GM19463 (cell line): ENCODE measurements around the gene RITA1.
A peak's percentile ranks its signal among the peaks of the same experiment; 100 is the strongest.

ENCODE experiments used
- ATAC-seq: cut with Tn5 transposase; IDR thresholded peaks from one replicate; pipeline ENCODE4 v1.9.1; 2021; ENCODE audit warnings: mild to moderate bottlenecking, moderate library complexity; ENCODE audit not compliant: unreplicated experiment

The RITA1 gene

DNA sequence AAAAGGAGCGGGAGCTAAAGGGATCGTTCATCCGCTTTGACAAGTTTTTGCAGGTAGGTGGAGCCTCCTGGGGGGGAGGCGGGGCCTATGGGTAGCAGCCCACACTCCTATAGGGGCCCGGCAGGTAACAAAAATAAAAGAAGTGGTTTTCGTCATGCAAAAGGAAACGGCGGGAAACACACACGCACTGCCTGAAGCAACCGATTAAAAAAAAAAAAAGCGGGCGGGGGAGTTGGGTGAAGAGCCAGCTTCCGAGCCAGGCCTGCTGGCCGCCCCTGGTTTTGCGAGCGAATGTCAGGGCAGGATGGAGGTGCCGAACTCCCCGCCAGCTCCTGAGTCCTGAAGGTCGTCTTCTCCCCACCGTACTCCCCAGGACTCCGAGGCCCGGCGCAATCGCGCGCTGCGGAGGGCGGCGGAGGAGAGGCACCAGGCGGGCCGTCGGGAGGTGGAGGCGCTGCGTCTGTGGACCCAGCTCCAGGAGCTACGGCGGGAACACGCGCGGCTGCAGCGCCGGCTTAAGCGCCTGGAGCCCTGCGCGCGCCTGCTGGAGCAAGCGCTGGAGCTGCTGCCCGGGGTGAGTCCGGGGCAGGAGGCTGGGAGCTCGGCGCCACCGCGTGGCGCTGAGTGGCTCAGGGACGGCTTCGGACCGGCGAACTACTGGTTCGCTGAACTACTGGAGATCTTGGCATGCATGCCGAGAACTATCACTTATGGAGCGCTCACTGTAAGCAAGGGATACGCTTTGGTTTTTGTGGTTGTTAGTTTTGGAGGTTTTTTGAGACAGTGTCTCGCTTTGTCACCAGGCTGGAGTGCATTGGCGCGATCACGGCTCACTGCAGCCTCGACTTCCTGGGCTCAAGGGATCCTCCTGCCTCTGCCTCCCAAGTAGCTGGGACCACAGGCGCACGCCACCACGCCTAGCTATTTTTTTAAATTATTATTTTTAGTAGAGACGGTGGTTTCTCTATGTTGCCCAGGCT, 32.4 kb upstream of the RITA1 start:
- peak; percentile 80 for ATAC-seq

DNA sequence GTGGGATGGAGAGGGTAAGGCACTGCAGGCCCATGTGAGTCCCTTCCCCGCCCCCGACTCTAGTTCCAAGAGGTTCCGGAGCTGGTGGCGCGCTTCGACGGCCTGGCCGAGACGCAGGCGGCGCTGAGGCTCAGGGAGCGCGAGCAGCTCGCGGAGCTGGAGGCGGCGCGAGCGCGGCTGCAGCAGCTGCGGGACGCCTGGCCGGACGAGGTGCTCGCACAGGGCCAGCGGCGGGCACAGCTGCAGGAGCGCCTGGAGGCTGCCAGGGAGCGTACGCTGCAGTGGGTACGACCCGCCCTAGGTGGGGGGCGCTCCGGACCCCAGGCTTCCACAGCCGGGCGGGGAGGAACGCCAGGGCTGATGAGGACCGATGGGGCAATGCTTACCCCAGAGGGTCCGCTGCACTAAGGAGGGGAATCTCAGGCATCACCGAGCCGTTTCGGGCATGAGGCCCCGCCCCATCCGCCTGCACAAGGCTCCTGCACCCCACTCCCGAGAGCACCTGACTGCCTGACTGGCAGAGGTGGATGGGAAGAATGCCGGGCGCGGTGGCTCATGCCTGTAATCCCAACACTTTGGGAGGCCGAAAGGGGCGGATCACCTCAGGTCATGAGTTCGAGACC, 31.1 kb upstream of the RITA1 start:
- ATAC-seq, result no peak

DNA sequence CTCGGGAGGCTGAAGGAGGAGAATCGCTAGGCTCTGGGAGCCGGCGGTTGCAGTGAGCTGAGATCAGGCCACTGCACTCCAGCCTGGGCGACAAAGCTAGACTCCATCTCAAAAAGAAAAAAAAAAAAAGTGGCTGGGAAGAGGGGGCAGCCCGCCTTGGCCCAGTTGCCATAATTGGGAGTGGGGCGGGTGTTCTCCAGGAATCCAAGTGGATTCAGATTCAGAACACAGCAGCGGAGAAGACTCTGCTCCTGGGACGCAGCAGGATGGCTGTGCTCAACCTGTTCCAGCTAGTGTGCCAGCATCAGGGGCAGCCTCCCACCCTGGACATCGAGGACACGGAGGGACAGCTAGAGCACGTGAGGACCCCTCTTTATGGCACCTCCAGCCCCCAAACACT, 30.5 kb upstream of the RITA1 start:
- no peak for ATAC-seq

DNA sequence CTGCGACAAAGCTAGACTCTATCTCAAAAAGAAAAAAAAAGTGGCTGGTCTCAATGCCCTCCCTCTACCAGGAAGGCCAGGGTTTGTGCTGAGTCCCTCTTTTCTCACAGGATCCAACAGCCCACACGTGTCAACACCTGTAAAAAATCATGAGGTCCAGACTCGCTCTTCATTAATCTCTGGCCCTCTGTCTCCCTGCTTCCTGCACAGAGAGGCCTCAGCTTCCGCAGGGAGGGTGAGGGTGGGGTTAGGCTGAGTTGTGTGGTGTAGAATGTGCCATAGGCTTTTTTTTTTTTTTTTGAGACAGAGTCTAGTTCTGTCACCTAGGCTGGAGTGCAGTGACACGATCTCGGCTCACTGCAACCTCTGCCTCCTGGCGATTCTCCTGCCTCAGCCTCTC, 29.9 kb upstream of the RITA1 start:
- no peak for ATAC-seq

DNA sequence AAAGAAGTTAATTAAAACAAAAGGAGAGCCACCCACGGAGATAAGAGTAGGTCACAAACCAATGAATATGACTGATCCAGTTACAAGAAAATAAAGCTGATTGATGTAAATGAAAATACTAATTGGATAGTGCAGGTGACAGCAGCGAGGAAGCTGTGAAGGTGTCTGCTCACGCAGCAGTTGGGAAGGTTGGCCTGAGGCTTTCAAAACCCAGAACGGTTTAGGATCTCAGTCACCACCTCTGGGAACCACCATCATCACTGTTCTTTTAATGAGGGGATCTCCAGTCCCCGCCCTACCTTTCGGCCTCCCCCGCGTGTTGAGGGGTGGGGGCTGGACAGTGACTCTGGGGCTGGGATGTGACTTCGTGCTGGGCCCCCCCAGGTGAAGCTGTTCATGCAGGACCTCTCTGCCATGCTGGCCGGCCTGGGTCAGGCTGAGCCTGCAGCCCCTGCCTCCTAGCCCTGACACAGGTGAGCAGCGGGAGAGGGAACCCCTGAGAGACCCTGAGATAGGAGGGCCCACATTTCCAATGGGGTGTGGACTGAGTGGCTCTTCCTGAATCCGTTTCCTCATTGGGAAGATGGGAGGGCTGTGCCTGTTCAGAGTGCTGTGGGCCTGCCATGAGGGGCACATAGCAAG, 28.2 kb upstream of the RITA1 start:
- no peak for ATAC-seq

DNA sequence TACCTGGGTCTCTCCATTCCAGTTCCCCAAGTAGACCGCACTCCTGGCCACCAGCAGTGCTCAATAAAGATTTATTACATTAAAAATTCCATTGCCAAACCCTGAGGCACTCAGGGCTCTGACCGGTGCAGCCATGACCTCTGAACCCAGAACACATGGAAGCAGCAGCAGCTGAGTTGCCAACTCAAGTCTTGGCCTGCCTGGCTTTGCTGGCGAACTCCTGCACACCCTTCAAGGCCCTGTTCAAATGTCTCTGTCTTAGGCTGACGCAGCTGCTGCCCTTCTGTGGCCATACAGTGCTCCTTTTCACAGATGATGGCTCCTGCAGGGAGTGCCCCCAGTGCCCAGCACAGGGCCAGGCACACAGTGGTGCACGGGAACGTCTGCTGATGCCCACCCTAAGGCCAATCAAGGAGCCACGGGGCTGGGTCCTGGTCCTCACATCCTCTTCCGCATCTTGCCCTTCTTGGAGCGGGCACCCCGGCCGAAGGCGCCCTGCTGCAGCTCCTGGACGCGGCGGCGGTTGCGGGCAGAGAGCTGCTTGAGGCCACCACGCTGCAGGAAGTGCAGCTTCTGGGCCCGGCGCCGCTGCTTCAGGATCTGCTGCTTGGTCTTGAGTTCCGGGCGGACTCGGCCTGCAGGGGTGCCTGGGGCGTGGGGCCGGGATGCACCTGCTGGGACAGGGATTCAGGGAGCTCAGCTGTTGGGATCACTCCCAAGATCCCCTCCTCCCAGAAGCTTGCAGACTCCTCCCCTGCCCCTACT, 26.9 kb upstream of the RITA1 start:
- no peak for ATAC-seq

DNA sequence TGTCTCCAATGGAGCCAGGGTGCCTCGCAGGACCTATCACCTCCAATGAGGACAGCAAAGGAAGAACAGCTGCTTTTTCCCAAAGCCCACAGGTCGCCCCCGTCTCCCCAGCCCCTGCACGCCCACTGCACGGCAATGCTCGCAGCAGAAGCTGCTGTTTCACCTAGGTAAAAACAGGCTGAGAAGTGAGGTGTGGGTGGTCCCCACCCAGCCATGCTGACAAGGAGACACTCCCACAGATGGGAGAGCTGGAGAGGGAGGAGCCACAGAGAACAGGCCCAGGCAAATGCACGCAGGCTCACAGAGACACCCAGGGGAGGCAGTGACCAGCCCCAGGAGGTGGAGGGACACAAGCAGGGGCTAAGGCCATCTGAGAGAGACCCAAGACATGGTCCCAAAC, 25.6 kb upstream of the RITA1 start:
- no peak for ATAC-seq

DNA sequence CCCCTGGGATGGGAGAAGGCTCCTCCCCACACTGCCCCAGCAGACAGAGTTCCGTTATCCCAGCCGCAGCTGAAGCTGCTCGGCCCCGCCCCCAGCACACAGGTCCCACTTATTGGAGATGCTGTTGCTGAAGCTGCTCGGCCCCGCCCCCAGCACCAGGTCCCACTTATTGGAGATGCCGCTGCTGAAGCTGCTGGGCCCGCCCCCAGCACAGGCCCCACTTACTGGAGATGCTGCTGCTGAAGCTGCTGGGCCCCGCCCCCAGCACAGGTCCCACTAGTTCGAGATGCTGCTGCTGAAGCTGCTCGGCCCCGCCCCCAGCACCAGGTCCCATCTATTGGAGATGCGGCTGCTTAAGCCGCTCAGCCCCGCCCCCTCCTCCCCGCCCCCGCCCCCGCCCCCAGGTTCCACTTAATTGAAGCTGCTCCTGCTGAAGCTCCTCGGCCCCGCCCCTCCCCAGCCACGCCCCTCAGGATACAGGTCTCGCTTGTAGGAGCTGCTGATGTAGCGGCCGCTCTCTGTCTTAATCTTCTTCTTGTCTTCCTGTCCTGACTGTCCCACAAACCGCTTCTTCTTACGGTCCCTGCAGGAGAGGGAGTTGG, 24.0 kb upstream of the RITA1 start:
- no peak for ATAC-seq

DNA sequence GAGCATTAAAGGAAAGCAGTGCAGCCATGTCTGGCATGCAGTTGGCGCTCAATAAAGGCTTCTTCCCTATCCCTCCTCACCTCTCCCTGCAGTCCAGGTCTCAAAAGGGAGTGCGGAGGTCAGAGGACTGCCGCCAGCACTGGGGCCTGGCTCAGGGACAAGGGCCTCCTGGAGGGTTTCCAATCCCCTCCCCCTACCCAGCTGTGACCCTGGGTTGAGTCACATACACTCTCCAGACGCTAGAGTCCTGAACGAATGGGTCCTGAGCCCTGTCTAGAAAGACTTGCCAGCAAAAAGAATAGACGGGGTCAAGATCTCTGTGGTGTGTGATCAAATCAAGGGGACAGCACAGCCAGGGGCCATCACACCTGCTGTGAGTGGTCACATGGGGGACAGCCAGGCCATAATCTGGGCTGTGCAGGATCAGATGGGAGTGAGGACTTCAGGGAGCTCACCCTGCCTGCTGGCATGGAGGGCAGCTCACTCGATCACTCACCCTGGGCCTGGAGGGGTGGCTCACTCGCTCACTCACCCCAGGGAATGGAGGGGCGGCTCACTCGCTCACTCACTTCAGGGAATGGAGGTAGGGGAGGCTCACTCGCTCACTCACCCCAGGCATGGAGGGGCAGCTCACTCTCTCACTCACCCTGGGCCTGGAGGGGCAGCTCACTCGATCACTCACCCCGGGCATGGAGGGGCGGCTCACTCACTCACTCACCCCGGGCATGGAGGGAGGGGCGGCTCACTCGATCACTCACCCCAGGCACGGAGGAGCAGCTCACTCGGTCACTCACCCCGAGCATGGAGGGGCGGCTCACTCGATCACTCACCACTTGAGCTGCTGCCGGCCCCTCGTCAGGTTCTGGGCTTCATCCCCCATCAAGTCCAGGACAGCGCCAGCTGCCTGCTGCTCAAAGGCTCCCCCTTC, 23.2 kb upstream of the RITA1 start:
- no peak for ATAC-seq

DNA sequence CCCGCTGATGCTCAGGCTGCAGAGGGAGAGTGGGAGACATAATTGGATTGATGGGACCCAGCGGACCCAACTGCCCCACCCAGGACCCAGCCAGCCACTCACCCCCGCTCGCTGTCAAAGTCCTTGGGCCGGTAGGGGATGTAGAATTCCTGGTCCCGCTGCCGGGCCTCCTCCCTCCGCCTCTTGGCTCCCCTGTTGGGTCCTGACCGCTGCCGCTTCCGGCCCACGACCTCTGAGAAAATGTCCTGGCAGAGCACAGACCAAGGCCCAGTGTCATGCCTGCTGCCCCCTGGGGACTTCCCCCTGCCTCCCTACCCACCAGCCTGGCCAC, 22.5 kb upstream of the RITA1 start:
- ATAC-seq, result no peak

DNA sequence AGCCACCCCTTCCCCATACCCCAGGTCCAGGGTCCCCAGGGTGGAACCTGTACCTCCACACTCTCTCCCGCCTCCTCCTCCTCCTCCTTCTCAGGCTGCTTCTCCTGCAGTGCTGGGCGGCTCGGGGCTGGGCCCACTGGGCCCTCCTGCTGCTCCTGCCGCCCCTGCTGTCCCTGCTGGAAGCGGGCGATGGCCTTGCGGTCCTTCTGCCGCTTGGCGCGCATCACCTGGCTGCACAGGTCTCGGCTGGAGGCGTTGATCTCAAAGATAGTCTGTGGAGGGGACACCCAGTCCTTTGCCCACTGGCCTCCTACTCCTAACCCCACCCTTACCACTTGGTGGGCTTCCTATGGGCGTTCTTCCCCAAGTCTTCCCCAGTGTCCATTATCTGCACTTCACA, 21.5 kb upstream of the RITA1 start:
- ATAC-seq, result no peak

DNA sequence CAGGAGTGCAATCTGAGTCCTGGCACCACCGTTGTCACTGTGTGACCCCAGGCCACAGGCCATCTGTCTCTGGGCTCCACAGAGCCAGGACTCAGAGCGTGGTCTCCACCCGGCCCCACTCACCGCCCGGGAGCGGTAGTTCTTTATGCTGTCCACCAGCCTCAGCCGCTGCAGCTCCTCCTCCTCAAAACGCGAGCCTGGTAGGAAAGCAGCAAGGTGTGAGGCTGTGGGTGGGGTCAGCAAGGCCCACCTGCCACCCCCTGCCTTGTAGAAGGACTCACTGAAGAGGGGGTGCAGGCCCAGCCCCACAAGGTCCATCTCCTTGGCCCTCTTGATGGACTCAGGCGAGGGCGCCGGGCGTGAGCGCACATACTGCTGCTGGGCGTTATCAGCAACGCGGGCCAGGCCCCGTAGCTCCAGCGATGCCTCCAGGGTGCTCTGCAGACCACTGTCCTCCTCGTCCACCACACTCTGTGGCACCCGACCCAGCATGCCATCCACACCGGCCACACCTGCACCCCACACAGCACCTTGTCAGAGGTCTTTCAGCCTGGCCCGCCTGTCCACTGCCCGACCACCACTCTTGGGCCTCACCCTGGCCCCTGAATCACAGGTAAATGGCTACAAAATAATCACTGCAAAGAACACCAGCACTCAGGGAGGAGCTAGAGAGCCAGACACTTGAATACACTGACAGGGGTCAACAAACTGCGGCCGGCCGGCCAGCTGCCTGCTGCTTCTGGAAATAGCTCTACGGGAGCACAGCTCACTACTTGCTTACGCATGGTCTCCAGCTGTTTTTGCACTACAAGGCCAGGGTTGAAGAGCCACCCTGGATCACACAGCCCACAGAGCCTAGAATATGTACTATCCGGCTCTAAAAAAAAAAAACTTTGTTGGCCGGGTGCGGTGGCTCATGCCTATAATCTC, 19.7 kb upstream of the RITA1 start:
- no peak for ATAC-seq

DNA sequence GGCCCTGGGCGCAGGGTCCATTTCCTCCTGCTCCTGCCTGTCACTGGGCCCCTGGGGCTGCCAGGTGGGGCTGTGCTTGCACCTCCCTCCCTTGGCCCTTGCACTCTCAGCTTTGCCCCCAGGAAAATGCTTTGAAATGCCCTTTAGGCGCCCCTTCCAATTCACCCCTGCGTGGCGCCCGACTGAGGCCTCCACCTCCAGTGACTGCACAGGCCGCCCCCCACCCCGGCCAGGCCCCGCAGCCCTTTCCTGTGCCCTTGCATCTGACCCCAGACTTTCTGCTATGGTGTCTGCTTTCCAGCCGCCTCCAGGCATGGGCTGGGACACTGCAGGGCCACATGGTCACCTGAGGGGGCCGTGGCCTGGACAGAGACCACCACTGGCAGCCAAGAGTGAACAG, 17.7 kb upstream of the RITA1 start:
- no peak for ATAC-seq

DNA sequence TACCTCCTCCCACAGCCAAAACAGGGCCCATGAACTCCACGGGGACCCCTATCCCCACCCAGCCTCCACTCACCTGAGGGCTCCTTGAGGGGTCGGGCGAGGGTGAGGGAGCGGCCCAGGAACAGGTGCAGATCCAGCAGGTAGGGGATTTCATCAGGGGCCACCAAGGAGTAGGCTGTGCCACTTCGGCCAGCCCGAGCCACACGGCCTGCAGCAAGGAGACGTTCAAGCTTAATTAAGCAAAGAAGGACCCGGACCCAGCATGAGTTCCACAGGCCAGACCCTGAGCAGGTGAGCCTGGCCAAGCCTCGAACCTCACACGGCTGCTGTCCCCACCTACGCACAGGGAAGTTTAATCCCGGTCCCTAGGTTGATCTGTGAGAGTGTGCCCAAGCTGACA, 15.8 kb upstream of the RITA1 start:
- ATAC-seq, result no peak

DNA sequence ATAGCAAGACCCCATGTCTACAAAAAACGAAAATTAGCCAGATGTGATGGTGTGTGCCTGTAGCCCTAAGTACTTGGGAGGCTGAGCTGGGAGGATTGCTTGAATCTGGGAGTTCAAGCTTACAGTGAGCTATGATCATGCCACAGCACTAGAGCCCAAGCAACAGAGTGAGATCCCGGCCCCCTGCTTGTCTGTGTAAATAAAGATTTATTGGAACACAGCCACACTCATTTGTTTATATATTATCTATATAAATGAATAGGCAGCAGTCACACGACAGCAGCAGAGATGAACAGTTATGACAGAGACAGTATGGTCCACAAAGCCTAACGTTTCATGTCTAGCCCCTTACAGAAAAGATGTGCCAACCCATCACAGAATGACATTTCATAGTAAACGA, 15.1 kb upstream of the RITA1 start:
- ATAC-seq, result no peak

DNA sequence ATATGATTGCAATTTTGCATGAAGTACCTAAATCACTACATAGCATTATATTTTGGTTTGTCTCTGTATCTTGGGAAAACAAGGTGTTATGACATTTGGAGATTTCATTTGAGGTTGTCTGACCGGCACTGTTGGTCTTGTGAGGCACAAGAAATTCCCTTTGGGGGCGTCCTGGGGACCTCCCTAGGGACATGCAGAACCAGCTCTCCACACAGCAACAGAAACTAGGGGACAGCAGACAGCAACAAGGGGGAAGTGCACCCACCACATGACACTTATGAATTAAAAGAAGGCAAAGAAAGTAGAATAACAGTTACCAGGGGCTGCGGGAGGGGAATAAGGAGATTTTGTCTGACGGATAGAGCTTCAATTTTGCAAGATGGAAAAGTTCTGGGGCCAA, 14.6 kb upstream of the RITA1 start:
- ATAC-seq, result no peak

DNA sequence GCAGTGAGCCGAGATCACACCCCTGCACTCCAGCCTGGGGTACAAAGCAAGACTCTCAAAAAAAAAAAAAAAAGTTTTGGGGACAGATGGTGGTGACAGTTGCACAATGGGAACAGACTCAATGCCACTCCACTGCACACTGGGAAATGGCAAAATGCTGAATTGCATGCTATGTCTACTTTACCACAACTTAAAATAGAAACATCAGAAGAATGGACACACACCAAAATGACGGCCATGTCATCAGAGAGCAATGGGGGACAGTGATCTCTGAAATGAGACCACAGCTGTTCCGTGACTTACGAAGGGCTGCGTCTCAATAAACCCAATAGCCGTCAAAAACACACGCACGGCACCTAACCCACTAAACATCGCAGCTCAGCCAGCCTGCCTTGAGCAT, 14.0 kb upstream of the RITA1 start:
- no peak for ATAC-seq

DNA sequence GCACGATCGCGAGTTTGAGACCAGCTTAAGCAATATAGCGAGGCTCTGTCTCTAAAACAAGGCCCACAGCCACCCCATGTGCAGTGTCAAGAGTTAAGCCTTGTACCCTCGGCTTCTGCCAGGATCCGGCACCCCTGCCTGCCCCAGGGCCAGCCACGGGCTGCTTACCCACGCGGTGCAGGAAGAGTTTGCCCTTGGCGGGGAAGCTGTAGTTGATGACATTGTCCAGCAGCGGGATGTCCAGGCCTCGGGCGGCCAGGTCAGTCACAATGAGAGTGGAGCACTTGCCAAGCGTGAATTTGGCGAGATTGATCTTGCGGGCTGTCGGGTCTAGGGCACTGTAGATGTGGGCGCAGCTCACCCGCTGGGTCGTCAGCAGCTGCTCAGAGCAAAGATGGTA, 13.3 kb upstream of the RITA1 start:
- no peak for ATAC-seq
